NCI-H526 treated with DMSO at 0.1 percent for 48 hours (cell line): ENCODE measurements around the gene AFF3.
"Not testable (repeated sequence)": the region's sequence is repeated elsewhere in the genome, so short reads cannot be mapped to it uniquely, and the experiment has no call there.

Experiments used
- DNase-seq: peaks from one replicate; lab custom pipeline; 2025; lab: John Stamatoyannopoulos, UW

Gene AFF3

DNA sequence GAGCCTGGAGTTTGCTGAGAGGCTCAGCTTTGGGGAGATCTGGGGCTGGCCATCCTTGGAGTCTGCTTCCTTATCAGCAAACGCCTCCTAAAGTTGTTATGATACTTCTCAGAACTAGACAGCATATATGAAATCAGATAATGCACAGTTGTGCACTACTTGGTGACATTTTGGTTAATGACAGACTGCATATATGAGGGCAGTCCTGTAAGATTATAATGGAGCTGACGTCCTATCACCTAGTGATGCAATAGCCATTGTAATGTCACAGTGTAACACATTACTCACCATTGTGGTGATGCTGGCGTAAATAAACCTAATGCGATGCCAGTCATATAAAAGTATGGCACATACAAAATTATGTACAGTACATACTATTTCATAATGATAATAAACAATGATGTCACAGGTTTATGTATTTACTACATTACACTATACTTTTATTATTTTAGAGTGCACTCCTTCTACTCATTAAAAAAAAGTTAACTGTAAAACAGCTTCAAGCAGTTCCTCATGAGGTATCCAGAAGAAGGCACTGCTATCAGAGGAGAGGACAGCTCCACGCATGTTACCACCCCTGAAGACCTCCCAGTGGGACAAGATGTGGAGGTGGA is 354.5 kb downstream of the AFF3 start:
- DNase-seq, result no peak

- no peak for DNase-seq
These were observed 355.6 kb downstream of the AFF3 start for GRCh38 chr2:99786636-99787390.

DNA sequence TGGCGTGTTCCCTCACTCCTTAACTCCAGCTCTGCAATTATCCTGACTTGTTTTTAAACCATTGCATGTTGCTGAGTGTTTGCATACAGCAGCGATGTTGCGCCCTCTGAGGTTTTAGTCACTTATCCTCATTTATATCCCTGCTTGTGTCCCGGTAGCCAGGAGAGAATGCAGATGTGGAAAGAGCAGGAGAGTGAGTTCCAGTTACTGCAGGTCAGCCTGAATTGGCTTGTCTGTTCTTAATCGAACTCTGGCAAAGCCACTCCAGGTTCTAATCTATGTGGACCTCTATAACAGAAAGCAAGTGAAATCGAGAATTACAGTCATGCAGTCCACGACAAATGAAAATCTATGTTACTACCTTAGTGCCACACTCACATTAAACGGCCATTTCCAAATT is 357.4 kb downstream of the AFF3 start:
- DNase-seq, result peak; percentile 43

GRCh38 chr2:99784282-99784681 is 358.1 kb downstream of the AFF3 start:
- DNase-seq, result no peak

DNA sequence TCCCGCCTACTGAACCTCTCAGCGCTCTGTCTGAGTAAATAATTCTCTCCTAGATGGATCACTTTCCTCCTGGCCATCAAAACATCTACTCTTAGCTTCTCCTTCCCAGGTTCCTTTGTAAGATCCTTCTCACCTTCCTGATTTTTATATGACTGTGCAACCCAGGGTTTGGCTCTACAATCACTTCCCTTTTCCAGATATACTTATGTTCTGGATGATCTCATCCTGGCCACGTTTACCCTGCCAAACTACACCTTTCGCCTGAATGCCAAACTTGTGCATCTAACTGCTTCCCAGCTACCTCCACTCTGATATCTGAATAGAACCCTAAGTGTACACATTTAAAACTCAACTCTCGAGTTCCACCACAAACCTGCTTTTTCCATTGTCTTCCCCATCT is 362.1 kb downstream of the AFF3 start:
- no peak for DNase-seq

DNA sequence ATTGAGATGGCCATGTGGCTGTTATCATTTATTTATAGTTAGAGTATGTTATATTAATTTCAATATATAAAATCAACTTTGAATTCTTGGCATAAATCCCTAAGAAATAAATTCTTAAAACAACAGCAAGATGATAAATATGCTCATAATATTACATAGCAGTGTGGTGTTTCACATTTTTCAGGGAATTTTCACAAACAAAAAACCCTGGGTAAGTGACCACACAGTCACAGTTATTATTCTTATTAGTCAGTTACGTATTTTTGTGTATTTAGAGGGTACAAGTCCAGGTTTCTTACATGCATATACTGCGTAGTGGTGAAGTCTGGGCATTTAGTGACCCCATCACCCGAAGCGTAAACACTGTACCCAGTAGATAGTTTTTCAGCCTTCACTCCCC is 363.1 kb downstream of the AFF3 start:
- no peak for DNase-seq

- DNase-seq, result no peak
These were observed 364.6 kb downstream of the AFF3 start for GRCh38 chr2:99777656-99778290.

GRCh38 chr2:99776906-99777646 is 365.3 kb downstream of the AFF3 start:
- no peak for DNase-seq

GRCh38 chr2:99776206-99776905 is 366.0 kb downstream of the AFF3 start:
- DNase-seq, result no peak

DNA sequence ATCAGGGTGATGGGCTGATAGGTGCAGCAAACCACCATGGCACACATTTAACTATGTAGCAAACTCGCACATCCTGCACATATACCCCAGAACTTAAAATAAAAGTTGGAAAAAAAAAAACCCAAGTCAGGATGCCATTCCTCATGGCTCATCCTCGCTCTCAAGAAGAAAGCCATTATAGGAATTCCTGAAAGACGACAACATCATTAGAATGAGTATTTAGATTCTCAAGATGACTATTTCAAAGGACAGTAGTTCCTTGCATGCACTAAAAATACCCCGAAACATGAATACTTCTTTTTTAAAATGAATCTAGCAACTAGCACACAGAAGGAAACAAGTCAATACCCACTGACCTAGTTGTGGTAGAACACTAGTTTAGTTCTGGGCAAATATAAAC is 366.8 kb downstream of the AFF3 start:
- no peak for DNase-seq

DNA sequence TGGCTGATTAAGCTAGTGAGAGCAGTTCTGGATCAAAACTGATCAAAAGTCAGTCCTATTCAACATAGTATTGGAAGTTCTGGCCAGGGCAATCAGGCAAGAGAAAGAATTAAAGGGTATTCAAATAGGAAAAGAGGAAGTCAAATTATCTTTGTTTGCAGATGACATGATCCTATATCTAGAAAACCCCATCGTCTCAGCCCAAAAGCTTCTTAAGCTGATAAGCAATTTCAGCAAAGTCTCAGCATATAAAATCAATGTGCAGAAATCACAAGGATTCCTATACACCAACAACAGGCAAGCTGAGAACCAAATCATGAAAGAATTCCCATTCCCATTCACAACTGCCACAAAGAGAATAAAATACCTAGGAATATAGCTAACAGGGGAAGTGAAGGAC is 368.7 kb downstream of the AFF3 start:
- not testable (repeated sequence) for DNase-seq

DNA sequence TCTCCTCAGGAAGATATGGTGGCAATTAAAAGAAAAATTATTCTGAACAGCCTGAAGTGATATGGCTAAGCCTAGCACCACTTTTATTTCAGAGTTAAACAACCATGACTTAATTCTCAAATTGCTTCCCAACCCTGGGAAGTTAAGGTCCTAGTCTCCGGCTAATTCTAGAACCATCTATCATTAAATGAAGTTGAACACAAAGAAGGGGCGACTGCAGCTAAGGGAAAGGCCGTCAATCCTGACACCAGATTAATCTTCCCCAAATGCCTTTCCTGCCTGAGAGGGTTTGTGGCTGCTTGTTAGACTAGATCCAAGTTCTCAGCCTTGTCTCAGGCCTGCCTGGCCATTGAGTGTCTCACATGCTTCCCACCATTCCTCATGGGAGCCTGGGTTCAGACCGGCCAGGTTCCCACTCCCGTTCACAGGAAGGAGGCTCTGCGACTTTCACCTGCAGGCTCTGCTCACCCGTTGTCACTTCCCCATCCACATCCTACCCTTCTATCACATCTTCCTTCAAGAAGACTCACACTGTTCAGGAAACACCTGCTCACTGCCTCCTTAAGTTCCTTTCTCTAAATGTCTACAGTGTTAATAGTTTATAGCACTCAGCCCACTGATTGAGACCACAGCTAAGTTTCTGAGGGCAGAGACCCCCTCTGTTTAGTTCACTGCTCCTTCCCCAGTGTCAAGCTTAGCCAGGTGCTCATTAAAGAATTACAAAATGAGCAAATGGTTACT is 369.6 kb downstream of the AFF3 start:
- DNase-seq, result no peak

DNA sequence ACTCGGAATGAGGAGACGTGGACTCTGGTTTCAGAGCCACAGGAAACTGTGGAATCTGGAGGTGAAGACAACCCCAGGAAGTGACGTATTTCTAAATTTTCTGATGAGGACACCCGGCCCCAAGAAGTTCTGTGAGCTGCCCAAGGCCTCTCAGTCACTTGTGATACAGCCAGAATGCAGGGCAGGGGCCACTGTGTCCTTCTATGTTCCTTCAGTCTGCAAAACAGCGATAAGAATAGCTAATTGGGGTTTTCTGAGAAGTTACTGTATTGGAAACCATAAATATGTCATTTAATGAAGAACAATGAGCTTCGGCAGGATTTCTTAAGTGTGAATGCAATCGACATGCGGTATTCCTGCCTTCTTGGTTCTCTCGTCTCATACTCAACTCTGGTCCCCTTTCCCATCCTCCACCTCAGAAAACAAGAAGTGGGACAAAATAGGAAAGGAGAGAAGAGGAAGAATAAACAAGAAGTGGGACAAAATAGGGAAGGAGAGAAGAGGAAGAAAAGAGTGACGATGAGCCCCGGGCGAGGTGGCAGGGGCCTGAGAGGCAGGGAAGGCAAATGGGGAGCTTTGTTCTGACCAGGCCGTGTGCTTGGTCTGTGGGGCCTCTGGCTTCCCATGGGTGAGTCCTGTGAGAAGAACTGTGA is 370.6 kb downstream of the AFF3 start:
- no peak for DNase-seq

- DNase-seq, result no peak
These were observed 371.5 kb downstream of the AFF3 start for GRCh38 chr2:99770876-99771275.

GRCh38 chr2:99765731-99766318 is 376.6 kb downstream of the AFF3 start:
- DNase-seq, result no peak

DNA sequence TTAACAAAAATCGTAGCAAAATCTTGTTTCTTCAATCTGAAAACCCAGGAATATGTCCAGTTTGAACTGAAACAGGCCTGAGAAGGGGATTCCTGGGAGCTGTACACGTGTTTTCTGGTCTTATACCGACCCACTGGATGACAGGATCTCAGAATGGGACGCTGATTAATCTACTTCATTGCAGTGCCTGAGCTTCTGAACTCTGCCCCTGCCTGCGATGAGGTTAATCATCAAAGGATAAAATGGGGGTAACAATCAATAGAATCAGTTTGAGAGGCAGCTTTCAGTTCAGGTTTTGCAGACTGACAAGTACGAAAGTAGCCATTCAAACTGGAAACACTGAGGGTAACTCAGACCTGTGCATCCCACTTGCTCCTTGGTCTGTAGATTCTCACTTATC is 378.6 kb downstream of the AFF3 start:
- no peak for DNase-seq

- no peak for DNase-seq
These were observed 379.7 kb downstream of the AFF3 start for GRCh38 chr2:99762714-99763113.

GRCh38 chr2:99757611-99758114 is 384.7 kb downstream of the AFF3 start:
- no peak for DNase-seq

DNA sequence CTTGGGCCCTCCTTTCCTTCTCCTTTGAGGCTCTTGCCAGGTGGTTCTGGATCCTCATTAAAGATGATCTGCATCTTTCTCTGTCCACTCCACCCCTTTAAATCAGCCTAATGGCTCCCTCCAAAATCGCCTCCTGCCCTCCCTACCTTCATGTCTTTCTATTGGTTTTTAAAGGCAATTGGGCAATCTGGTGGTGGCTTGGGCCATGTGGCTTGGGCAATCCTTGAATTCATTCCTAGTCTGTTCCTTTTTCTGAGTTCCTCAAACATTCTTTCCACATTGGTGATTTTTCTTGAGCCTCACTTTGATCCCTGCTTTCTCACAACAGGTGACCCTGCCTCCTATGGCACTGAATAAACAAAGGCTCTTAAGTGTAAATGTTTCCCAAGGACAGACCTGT is 386.3 kb downstream of the AFF3 start:
- no peak for DNase-seq

- DNase-seq, result peak; percentile 71
These were observed 388.2 kb downstream of the AFF3 start for GRCh38 chr2:99754210-99754609.
